HG02759 (cell line): Measurements from ENCODE around the gene PDGFA.

ENCODE experiments used
- ATAC-seq: cut with Tn5 transposase; IDR thresholded peaks from one replicate; pipeline ENCODE4 v1.9.1; 2021; ENCODE audit warnings: mild to moderate bottlenecking, moderate library complexity; ENCODE audit not compliant: unreplicated experiment

PDGFA gene

GRCh38 chr7:450036-450435 is 69.6 kb downstream of the PDGFA start:
- no peak for ATAC-seq

DNA sequence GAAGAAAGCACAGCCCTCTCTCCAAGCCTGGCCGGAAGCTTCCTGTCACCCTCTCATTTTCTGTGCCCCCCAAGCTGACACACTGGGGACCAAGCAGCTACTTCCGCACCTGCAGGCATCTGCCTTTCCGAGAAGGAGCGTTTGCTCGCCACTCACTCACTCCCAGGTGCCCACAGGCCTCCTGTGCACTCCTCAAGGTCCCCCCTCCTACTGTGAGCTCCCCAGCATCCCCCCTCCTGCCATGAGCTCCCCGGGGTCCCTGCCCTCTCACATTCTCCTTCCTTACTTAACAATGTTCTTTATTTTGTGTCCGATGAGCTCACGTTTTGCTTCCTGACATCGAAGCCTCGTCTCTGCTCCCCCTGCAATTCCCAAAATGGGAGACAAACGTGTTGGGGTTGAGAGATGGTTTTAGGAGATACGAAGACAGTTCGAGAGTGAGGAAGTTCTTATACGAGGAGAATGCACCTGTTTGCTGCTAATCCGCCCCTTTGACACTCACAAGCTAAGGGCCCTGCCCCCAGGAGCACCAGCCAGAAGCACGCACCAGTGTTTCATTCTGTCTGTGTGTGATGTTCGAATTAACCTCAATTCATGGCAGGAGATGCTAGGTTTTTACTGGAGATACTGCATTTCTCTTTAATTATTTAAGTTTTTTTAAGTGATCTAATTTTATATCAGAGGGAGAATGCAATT is 70.2 kb downstream of the PDGFA start:
- ATAC-seq = no peak

GRCh38 chr7:447523-447922 is 72.1 kb downstream of the PDGFA start:
- no peak for ATAC-seq
